Measurements from ENCODE around the gene TUT4.

GRCh38 chr1:52460694-52461093 lies 92.2 kb downstream of the TUT4 start:
- TF ChIP-seq, protein P1, sequence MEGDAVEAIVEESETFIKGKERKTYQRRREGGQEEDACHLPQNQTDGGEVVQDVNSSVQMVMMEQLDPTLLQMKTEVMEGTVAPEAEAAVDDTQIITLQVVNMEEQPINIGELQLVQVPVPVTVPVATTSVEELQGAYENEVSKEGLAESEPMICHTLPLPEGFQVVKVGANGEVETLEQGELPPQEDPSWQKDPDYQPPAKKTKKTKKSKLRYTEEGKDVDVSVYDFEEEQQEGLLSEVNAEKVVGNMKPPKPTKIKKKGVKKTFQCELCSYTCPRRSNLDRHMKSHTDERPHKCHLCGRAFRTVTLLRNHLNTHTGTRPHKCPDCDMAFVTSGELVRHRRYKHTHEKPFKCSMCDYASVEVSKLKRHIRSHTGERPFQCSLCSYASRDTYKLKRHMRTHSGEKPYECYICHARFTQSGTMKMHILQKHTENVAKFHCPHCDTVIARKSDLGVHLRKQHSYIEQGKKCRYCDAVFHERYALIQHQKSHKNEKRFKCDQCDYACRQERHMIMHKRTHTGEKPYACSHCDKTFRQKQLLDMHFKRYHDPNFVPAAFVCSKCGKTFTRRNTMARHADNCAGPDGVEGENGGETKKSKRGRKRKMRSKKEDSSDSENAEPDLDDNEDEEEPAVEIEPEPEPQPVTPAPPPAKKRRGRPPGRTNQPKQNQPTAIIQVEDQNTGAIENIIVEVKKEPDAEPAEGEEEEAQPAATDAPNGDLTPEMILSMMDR (IDR thresholded peaks at IDR 0.05) = no peak
- no peak for TF ChIP-seq POLR2A (IDR thresholded peaks at IDR 0.05)

Measured in suprapubic skin (tissue), 3 donors.